GM12878 (cell line): ENCODE measurements around the gene TMPRSS2. TPM values are rescaled to one million over a fixed set of nuclear protein-coding genes. Genes with fewer than 3 reads are reported as not detected.

ENCODE experiments used
- ATAC-seq: fragments of 200-7000 bp; cut with Tn5 transposase; 3 replicates; pipeline ENCODE4 v1.9.1; 2020; ENCODE audit warnings: mild to moderate bottlenecking, moderate library complexity
- BruUV-seq: library from RNA; stranded (reverse); fragments of 400-500 nt; replicated peaks from 2 replicates; lab custom pipeline; 2021; lab: Mats Ljungman, UMichigan
- CTCF ChIA-PET: fragments of 300-600 bp; sonication (Branson Sonifier 250); formaldehyde crosslinking; extraction: SDS; loops from one replicate; lab custom pipeline; 2021; ENCODE audit warnings: inconsistent platforms; lab: Yijun Ruan, JAX
- POLR2A ChIA-PET: fragments of 350-600 bp; formaldehyde crosslinking; extraction: SDS; loops from one replicate; lab custom pipeline; 2021; ENCODE audit warnings: inconsistent platforms; lab: Charles Lee
- RAD21 ChIA-PET: fragments of 300-600 bp; sonication (Branson Sonifier 250); formaldehyde crosslinking; loops from one replicate; lab custom pipeline; 2023; ENCODE audit warnings: antibody characterized with exemption; ENCODE audit not compliant: unreplicated experiment; lab: Charles Lee
- SMC1A ChIA-PET: fragments of 300-600 bp; sonication (Branson Sonifier 250); formaldehyde crosslinking; loops from one replicate; lab custom pipeline; 2023; ENCODE audit not compliant: unreplicated experiment, uncharacterized antibody; lab: Charles Lee
- DNase-seq: peaks from one replicate; pipeline ENCODE4 v3.0.0-alpha.2; 2011; ENCODE audit warnings: low read depth, low spot score
- FAIRE-seq: peaks from 3 replicates; lab custom pipeline; 2011; peaks lifted over from hg19 to GRCh38; lab: Jason Lieb, UNC
- H2AFZ ChIP-seq: 2 replicates; pipeline ENCODE4 v1.6.0; 2011; ENCODE audit warnings: low read depth, low read length, control low read depth; ENCODE audit not compliant: control insufficient read depth
- H3K27ac ChIP-seq: 2 replicates; pipeline ENCODE4 v1.5.1; 2011; ENCODE audit warnings: control low read depth; ENCODE audit not compliant: control insufficient read depth, insufficient read depth
- H3K27me3 ChIP-seq, 2 experiments: replicated peaks in 1 of 2; 2 replicates each; pipeline versions ENCODE4 v1.6.0 to v1.6.1; 2011; ENCODE audit warnings: low read length in 1 of 2; ENCODE audit not compliant: control insufficient read depth in 2 of 2, insufficient read depth in 2 of 2
- H3K36me3 ChIP-seq, 2 experiments: 2 replicates each; pipeline ENCODE4 v1.5.1; 2011; ENCODE audit warnings: low read length in 1 of 2; ENCODE audit not compliant: control insufficient read depth in 2 of 2, insufficient read depth in 2 of 2
- H3K4me1 ChIP-seq: 2 replicates; pipeline ENCODE4 v1.6.1; 2011; ENCODE audit warnings: mild to moderate bottlenecking, low read length, moderate library complexity, mixed read lengths; ENCODE audit not compliant: control insufficient read depth, insufficient read depth
- H3K4me2 ChIP-seq: 2 replicates; pipeline ENCODE4 v1.6.0; 2011; ENCODE audit warnings: control low read depth; ENCODE audit not compliant: control insufficient read depth, insufficient read depth
- H3K4me3 ChIP-seq: fragments of 200-600 bp; sonication (generic); 2 replicates; pipeline ENCODE4 v1.5.1; 2016
- H3K79me2 ChIP-seq: 2 replicates; pipeline ENCODE4 v1.6.0; 2011; ENCODE audit warnings: low read length; ENCODE audit not compliant: control insufficient read depth, insufficient read depth
- H3K9ac ChIP-seq: 2 replicates; pipeline ENCODE4 v1.8.0; 2011; ENCODE audit warnings: low read length, control low read depth, mixed read lengths; ENCODE audit not compliant: control insufficient read depth, insufficient read depth
- H3K9me3 ChIP-seq: replicated peaks from 3 replicates; pipeline ENCODE4 v1.5.1; 2011; ENCODE audit warnings: mild to moderate bottlenecking, low read length; ENCODE audit not compliant: control insufficient read depth, insufficient read depth
- H4K20me1 ChIP-seq: 2 replicates; pipeline ENCODE4 v1.6.0; 2011; ENCODE audit not compliant: control insufficient read depth, insufficient read depth
- CBFB ChIP-seq: IDR thresholded peaks from 2 replicates; pipeline ENCODE4 v1.6.1; 2016; ENCODE audit warnings: antibody characterized with exemption, low read depth
- CREM ChIP-seq: IDR thresholded peaks from 2 replicates; pipeline ENCODE4 v1.6.1; 2014; ENCODE audit warnings: antibody characterized with exemption, low read depth
- FOXM1 ChIP-seq: IDR thresholded peaks from 2 replicates; pipeline ENCODE4 v1.6.1; 2012; ENCODE audit warnings: low read depth, mild to moderate bottlenecking, inconsistent platforms, low read length, moderate library complexity
- POLR2A ChIP-seq: IDR thresholded peaks from 2 replicates; pipeline ENCODE4 v1.6.1; 2011; ENCODE audit warnings: low read depth, mild to moderate bottlenecking, low read length
- POLR2AphosphoS5 ChIP-seq: IDR thresholded peaks from 2 replicates; pipeline ENCODE4 v1.6.1; 2011; ENCODE audit warnings: mild to moderate bottlenecking, low read length, inconsistent platforms
- POU2F2 ChIP-seq: IDR thresholded peaks from 3 replicates; pipeline ENCODE4 v1.6.1; 2011; ENCODE audit warnings: low read depth, mild to moderate bottlenecking, low read length, borderline replicate concordance
- SMAD5 ChIP-seq: IDR thresholded peaks from 2 replicates; pipeline ENCODE4 v1.6.1; 2016; ENCODE audit warnings: antibody characterized with exemption, low read depth
- SREBF2 ChIP-seq: IDR thresholded peaks from 2 replicates; pipeline ENCODE4 v1.6.1; 2012; ENCODE audit warnings: mild to moderate bottlenecking, low read length
- TBL1XR1 ChIP-seq: IDR thresholded peaks from 2 replicates; pipeline ENCODE4 v1.6.1; 2012; ENCODE audit warnings: low read depth, low read length, improper control_type of control experiment
- WRNIP1 ChIP-seq: IDR thresholded peaks from 2 replicates; pipeline ENCODE4 v1.6.1; 2011; ENCODE audit warnings: low read depth, low read length, improper control_type of control experiment, borderline replicate concordance
- WGBS: methylation state at CpG from one replicate; pipeline ENCODE4 v1.1.6; 2016; ENCODE audit warnings: low lambda C conversion rate; ENCODE audit not compliant: insufficient replicate concordance, insufficient coverage; ENCODE audit errors: missing lambda C conversion rate; 5-methylcytosine and 5-hydroxymethylcytosine counted together
- in situ Hi-C: fragments of 300-500 bp; cut with MboI; formaldehyde crosslinking; loops from 9 replicates; pipeline ENCODE4 v1.14.3; 2018; ENCODE audit warnings: mixed read lengths
- intact Hi-C: fragments of 100-400 bp; cut with micrococcal nuclease; formaldehyde crosslinking; loops from one replicate; pipeline ENCODE4 v1.14.2; 2022; ENCODE audit not compliant: unreplicated experiment
- polyA plus RNA-seq, 11 experiments: library from polyadenylated mRNA; depleted of rRNA in 4 of 11; unstranded in 6 of 11; stranded (reverse) in 5 of 11; fragments of >200 nt; fragmentation: Nextera tagmentation in 4 of 11; fragmentation: Illumina TruSeq in 1 of 11; extraction: Ambion mirVana in 4 of 11; extraction: Trizol in 1 of 11; gene quantifications; 1 replicate in 1 of 11; 2 replicates in 10 of 11; pipeline versions ENCODE4 v1.2.1 to v1.2.3, GENCODE V29; 2011 to 2016; ENCODE audit warnings: inconsistent platforms in 2 of 11, missing spikeins in 2 of 11, low read depth in 1 of 11
- total RNA-seq, 4 experiments: library from RNA; depleted of rRNA in 3 of 4; stranded (reverse); fragments of >200 nt in 3 of 4; fragmentation: Illumina TruSeq in 1 of 4; extraction: Trizol in 1 of 4; gene quantifications; 2 replicates each; pipeline versions ENCODE4 v1.2.1 to v1.2.3, GENCODE V29; 2013 to 2021

The TMPRSS2 gene
- total and polyA plus RNA-seq, 10 of the 15 experiments (the other 5 are each of a cell fraction or from before 2014, with no cell fraction given), result 0.19 to 0.26 TPM; not detected in 8

GRCh38 chr21:41428311-41428710 lies 79.6 kb downstream of the TMPRSS2 start:
- peak overlapping the region; percentile 100 for H3K9ac ChIP-seq
- CTCF ChIA-PET, result interaction anchor here (1.4 kb wide), 1 partner anchor 145 kb away, joined by 4 read pairs; no protein-coding TSS in a partner anchor
- TF ChIP-seq SMAD5 (peak; percentile 4; the same call in 1 of the 2 replicates), POLR2AphosphoS5 (peak; percentile 18; the same call in 1 of the 2 replicates), FOXM1 (no peak), POLR2A (peak; percentile 62; the same call in 1 of the 2 replicates), CBFB (no peak)

GRCh38 chr21:41427556-41427955 lies 80.4 kb downstream of the TMPRSS2 start:
- intact Hi-C loops, result no loop called here

More at GRCh38 chr21:41428311-41428710, 79.6 kb downstream of the TMPRSS2 start:
- FAIRE-seq, result no peak
- in situ Hi-C loops, result no loop called here
- ATAC-seq, result no peak
- Histone ChIP-seq H3K4me1 (peaks cover 54% of the 10 kb centered on the region), H3K27ac (peak overlapping the region; percentile 100), H3K27me3 (no peaks in the 10 kb centered on the region), H2AFZ (no peak overlapping the region), H4K20me1 (peaks cover 23% of the 10 kb centered on the region), H3K4me3 (peak overlapping the region; percentile 93), H3K4me2 (peak overlapping the region; percentile 90), H3K9me3 (peaks cover 5% of the 10 kb centered on the region; the same call in 2 of the 3 replicates), H3K36me3 (peaks cover 10 to 51% of the 10 kb centered on the region in 2 experiments), H3K79me2 (peaks cover 84% of the 10 kb centered on the region)
- RAD21 ChIA-PET, result interaction anchor here (0.6 to 1.8 kb wide), 4 partner anchors 17 to 61 kb away, joined by 3 to 6 read pairs (median 4); no protein-coding TSS in a partner anchor
- no peak for DNase-seq
- BruUV-seq, result no TSS peak
- intact Hi-C loops, result no loop called here
- SMC1A ChIA-PET, result interaction anchor here (1.1 to 5.6 kb wide), 2 partner anchors 60 to 65 kb away, joined by 3 to 47 read pairs; no protein-coding TSS in a partner anchor
- WGBS, result 98% methylated on average over 8 of the region's 8 CpGs
- POLR2A ChIA-PET, result interaction anchor here (0.7 to 7.8 kb wide), 2 partner anchors 60 to 66 kb away, joined by 3 to 80 read pairs; no protein-coding TSS in a partner anchor

More at GRCh38 chr21:41427556-41427955, 80.4 kb downstream of the TMPRSS2 start:
- H3K36me3 ChIP-seq, result peaks cover 4 to 43% of the 10 kb centered on the region in 2 experiments
- H3K9ac ChIP-seq, result peak overlapping the region; percentile 100
- in situ Hi-C loops, result no loop called here
- no peak for ATAC-seq
- no peaks in the 10 kb centered on the region; the same call in 2 of the 3 replicates for H3K9me3 ChIP-seq
- BruUV-seq, result no TSS peak
- no peaks in the 10 kb centered on the region for H3K27me3 ChIP-seq
- no peak overlapping the region for H2AFZ ChIP-seq
- FAIRE-seq, result no peak
- H3K4me2 ChIP-seq, result peak overlapping the region; percentile 90
- peak overlapping the region; percentile 100 for H3K27ac ChIP-seq
- no peak for DNase-seq
- peaks cover 76% of the 10 kb centered on the region for H3K79me2 ChIP-seq
- H3K4me3 ChIP-seq, result peak overlapping the region; percentile 93
- ChIA-PET POLR2A (interaction anchor here (0.7 to 7.8 kb wide), 5 partner anchors 10 to 65 kb away, joined by 3 to 80 read pairs (median 9); no protein-coding TSS in a partner anchor), SMC1A (interaction anchor here (0.6 to 5.6 kb wide), 6 partner anchors 16 to 436 kb away, joined by 3 to 47 read pairs (median 4); no protein-coding TSS in a partner anchor), RAD21 (interaction anchor here (1.6 to 1.8 kb wide), 2 partner anchors 16 to 58 kb away, joined by 4 to 6 read pairs; no protein-coding TSS in a partner anchor), CTCF (interaction anchor here (1.4 to 5.8 kb wide), 5 partner anchors 15 to 144 kb away, joined by 3 to 45 read pairs (median 5); no protein-coding TSS in a partner anchor)
- 80% methylated on average over 8 of the region's 8 CpGs for WGBS
- TF ChIP-seq CREM (no peak), POU2F2 (0 out of 3 replicates have a peak, but pooled peaks have one; percentile 33), WRNIP1 (0 out of 2 replicates have a peak, but pooled peaks have one; percentile 11), TBL1XR1 (no peak), SREBF2 (no peak), POLR2A (peak; percentile 27; the same call in 1 of the 2 replicates)
- peaks cover 58% of the 10 kb centered on the region for H3K4me1 ChIP-seq
- H4K20me1 ChIP-seq, result peaks cover 16% of the 10 kb centered on the region
